RWPE1 (cell line): ENCODE data around the gene WDR11.

ENCODE experiments used
- CTCF ChIA-PET: fragments of 350-600 bp; sonication (Branson Sonifier 250); formaldehyde crosslinking; extraction: SDS; loops from one replicate; lab custom pipeline; 2021; lab: Yijun Ruan, JAX
- POLR2A ChIA-PET: fragments of 400-600 bp; formaldehyde crosslinking; extraction: SDS; loops from one replicate; lab custom pipeline; 2020; ENCODE audit warnings: antibody characterized with exemption; ENCODE audit not compliant: low non-redundant PET; lab: Yijun Ruan, JAX
- DNase-seq: peaks from one replicate; pipeline ENCODE4 v3.0.0; 2012; ENCODE audit warnings: low spot score
- H3K27ac ChIP-seq: fragments of 450-650 bp; 2 replicates; pipeline ENCODE4 v1.5.1; 2017
- TF ChIP-seq, protein P1 (sequence below): fragments of 450-650 bp; conservative IDR thresholded peaks from 2 replicates; pipeline ENCODE4 v1.5.1; 2017; ENCODE audit warnings: low read depth, mild to moderate bottlenecking

The WDR11 gene

DNA sequence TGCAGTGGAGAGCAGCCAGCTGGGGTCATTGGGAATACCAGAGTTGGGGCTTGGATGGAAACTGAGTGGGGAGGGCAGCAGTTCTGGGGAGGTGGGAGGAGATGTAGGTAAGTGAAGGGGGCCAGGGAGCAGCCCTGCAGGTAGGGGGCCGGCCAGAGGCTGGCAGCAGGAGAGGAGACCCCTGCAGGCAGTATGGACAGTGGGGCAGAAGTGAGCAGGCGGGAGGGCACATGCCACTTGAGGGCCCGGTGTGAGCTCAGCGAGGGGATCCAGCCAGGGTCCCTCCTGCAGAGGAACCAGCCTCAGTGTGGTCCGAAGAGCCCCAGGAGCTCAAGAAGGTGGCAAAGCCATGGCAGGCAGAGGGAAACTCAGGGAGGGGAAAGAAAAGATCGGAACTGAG lies 75.4 kb downstream of the WDR11 start:
- H3K27ac ChIP-seq = no peak overlapping the region
- TF ChIP-seq, protein P1, sequence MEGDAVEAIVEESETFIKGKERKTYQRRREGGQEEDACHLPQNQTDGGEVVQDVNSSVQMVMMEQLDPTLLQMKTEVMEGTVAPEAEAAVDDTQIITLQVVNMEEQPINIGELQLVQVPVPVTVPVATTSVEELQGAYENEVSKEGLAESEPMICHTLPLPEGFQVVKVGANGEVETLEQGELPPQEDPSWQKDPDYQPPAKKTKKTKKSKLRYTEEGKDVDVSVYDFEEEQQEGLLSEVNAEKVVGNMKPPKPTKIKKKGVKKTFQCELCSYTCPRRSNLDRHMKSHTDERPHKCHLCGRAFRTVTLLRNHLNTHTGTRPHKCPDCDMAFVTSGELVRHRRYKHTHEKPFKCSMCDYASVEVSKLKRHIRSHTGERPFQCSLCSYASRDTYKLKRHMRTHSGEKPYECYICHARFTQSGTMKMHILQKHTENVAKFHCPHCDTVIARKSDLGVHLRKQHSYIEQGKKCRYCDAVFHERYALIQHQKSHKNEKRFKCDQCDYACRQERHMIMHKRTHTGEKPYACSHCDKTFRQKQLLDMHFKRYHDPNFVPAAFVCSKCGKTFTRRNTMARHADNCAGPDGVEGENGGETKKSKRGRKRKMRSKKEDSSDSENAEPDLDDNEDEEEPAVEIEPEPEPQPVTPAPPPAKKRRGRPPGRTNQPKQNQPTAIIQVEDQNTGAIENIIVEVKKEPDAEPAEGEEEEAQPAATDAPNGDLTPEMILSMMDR = no peak
- no peak for DNase-seq
- ChIA-PET POLR2A (no interaction called here), CTCF (interaction anchor here (0.6 to 0.7 kb wide), 2 partner anchors 478 to 746 kb away, joined by 3 read pairs; no protein-coding TSS in a partner anchor)

DNA sequence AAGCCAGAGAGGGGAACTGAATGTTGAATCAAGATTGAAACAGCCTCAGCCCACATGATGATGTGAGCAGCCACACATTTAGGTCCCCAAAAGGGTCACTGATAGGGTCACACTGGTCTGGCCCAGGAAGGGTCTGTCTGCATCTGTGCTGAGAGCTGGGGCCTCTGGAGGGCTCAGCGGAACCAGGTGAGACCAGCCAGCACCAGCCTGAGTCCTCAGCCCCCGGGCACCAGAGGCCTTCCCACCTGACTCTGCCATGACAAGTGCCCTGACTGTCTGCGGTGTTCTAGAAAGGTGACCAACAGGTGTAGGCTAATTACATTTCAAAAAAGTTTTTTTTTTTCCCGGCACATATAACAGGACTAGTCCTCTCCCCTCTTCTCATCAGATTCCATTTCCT lies 76.2 kb downstream of the WDR11 start:
- DNase-seq = no peak
- no peak overlapping the region for H3K27ac ChIP-seq
- ChIA-PET CTCF (no interaction called here), POLR2A (no interaction called here)
- TF ChIP-seq, protein P1 = no peak

DNA sequence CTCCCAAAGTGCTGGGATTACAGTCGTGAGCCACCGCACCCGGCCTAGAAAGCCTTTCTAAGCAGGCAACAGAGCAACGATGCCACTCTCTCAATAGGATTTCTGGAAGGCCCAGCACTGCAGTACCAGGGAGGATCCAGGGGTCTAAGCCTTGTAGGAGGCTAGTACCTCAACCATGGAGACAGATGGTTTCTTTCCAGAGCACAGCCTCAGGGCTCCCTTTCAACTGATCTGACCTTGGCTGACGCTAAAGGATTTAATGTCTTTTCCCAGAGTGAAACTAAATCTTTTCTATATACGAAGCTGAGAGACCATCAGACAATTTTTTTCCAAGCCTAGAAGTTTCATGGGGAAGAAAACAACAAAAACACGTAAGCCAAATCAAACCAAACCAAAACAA lies 78.0 kb downstream of the WDR11 start:
- no peak overlapping the region for H3K27ac ChIP-seq
- TF ChIP-seq, protein P1 = no peak
- ChIA-PET CTCF (interaction anchor here (0.5 kb wide), 1 partner anchor 670 kb away, joined by 4 read pairs; no protein-coding TSS in a partner anchor), POLR2A (no interaction called here)
- DNase-seq = no peak

DNA sequence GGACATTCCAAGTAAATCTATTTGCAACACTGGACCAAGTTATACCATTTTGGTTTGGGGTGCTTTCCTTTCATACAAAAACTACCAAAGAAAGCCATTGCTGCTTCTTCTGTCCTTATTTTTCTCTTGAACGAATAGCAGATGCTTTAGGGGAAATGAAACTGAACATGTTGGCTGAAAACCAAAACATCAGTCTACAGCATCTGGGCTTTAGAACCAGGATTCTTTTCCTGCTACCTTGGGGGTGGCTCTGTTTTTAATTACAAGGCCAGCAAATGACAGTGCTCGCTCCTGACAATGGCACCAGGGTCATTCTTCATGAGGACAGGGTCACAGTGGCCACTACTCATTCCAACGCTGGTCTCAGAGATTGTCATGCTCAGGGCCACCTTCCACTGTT lies 80.3 kb downstream of the WDR11 start:
- no peak for DNase-seq
- no peak overlapping the region for H3K27ac ChIP-seq
- ChIA-PET POLR2A (no interaction called here), CTCF (interaction anchor here (0.9 kb wide), 1 partner anchor 8 kb away, joined by 3 read pairs; no protein-coding TSS in a partner anchor)
- TF ChIP-seq, protein P1 = no peak

DNA sequence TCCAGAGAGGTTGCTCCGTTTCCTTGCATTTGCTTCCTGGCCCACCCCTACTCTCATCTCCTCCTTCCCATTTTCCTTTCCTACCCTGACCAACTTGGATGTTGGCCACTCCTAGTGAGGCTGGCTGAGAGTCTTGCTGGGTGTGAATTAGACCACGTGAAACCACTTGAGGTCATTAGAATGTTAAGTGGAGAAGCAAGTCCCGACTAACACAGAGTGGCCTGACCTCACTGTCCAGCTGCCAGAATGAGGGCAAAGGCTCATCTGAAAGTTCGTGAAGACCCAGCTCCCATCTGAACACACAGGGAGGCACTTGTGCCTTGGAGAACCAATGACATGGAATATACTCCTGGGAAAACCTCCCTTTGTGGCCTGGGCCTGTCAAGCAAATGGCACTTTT lies 80.8 kb downstream of the WDR11 start:
- CTCF ChIA-PET = interaction anchor here (0.9 kb wide), 1 partner anchor 9 kb away, joined by 3 read pairs; no protein-coding TSS in a partner anchor

DNA sequence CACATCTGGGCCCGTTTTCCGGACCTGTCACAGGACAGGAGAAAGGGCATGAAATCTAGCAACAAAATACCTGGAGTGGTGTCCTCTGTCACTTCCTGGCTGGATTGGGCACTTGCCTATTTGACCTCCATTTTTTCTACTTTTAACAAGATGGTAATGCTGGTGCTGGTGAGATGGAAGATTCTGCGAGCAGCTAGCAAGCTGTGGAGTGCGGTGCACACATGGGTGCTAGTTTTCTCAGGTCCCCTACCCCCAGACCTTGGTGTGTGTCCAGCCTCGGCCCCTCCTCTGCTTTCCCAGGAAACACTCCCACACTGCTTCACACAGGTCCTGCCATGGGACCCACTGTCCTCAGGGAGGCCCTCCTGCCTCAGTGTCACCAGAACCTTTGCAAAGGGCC lies 87.7 kb downstream of the WDR11 start:
- no peak for DNase-seq
- TF ChIP-seq, protein P1 = no peak
- no peak overlapping the region for H3K27ac ChIP-seq
- ChIA-PET CTCF (no interaction called here), POLR2A (no interaction called here)

More for the DNA sequence above, 80.8 kb downstream of the WDR11 start:
- POLR2A ChIA-PET = no interaction called here
- TF ChIP-seq, protein P1 = no peak
- DNase-seq = no peak
- no peak overlapping the region for H3K27ac ChIP-seq
